Measurements from ENCODE around the gene LUC7L.
A peak's percentile ranks its signal among the peaks of the same experiment; 100 is the strongest.
"Not testable (repeated sequence)": the region's sequence is repeated elsewhere in the genome, so short reads cannot be mapped to it uniquely, and the experiment has no call there.

LUC7L gene

DNA sequence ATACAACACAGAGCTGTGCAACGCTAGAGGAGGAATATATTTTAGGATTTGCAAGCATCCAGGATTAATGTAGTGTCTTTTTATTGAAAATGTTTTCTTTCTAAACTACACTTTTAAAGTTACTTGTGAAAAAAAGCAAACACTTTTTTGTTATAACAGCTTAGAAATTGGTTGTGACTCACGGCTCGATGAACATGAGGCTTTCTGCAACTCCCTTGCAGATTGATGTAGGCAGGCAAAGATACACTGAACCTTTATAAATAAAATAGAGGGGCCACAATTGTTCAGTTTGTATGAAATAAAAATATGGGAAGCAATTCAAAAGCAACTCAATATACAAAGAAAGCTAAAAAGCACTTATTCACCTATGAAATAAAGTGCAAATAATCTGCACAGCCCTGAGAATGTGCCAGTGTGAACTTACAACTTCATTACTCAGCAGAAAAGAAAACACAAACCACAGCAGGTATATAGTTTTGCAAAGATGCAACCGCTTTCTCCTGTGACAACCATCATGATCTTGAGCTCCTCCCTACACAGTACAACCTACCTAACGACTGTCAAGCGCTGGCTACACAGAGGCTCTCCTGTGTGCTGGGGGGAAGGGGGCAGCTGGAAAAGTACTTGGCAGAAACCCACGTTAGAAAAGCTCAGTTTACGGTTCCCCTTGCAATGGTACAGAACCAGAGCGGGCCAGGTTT, 948 bp downstream of the LUC7L start:
- peak; percentile 18 for DNase-seq

DNA sequence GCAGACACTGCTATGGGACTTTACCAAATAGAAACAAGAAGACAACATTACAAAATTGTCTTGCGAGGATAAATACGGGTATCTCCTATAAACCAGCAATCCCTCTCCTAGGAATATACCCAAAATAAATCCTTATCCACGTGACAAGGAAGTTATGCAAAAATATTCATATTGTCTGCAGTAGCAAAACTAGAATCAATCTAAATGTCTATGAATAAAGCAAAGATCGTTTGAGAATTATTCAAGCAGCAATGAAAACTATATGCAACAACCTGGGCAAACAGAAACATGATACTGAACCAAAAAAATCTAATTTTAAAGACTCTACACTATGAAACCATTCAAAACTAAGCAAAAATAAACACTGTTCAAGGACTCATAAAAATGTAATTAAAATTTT, 9.2 kb downstream of the LUC7L start:
- DNase-seq = no peak

DNA sequence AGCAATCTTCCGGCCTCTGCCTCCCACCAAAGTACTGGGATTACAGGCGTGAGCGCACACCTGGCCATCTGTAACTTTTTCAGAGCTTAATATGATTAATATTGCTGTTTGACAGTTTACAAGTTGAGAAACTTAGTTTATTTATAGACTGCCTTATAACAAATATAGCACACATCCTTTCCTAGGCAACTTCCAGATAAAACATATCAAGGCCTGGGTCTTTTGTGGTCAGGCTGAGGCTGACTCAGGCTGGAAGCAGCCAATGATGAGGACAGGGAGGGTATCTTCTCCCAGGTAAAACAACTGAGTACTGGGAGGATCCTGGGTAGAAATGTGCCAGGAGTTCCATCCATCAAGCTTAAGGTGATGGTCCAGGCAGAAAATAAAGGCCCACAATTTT, 16.2 kb downstream of the LUC7L start:
- DNase-seq = no peak

DNA sequence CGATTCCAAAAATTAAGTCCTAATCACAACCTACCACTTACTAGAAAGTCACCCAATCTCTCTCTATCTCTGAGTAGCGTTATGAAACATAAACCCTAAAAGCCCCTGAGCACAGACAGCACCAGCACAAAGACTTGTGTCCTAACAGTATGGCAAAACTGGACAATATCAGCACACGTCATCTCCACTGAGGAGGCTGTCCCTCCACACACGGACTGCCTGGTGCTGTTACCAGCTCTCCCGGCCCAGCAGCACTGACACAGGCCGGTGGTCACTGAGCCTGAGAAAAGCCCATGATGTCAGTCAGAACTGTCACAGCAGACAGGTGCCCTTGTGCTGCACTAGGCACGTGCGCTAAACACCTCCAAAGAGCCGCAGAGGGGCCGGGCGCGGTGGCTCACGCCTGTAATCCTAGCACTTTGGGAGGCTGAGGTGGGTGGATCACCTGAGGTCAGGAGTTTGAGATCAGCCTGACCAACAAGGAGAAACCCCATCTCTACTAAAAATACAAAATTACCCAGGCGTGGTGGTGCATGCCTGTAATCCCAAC, 17.5 kb downstream of the LUC7L start:
- DNase-seq = not testable (repeated sequence)

DNA sequence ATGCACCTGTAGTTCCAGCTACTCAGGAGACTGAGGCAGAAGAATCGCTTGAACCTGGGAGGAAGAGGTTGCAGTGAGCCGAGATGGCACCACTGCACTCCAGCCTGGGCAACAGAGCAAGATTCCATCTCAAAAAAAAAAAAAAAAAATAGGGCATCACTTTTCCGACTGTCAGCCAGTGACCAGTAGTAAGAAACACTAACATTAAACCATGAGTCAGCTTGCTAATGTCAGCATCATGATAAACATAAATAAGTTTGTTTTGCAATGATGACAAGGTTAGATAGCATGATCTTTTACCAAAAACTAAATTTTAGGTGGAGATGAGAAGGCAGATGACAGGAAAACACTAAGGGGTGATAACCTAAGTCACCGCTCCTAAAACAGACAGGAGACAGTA, 19.9 kb downstream of the LUC7L start:
- not testable (repeated sequence) for DNase-seq

DNA sequence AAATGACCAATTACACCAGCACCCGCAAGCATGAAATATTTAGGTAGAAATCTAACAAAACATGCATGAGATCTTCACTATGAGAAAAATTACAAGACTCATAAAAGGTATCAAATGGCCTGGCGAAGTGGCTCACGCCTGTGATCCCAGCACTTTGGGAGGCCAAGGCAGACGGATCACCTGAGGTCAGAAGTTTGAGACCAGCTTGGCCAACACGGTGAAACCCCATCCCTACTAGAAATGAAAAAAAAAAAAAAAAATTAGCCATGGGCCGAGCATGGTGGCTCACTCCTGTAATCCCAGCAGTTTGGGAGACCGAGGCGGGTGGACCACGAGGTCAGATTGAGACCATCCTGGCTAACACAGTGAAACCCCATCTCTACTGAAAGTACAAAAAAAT, 25.2 kb downstream of the LUC7L start:
- not testable (repeated sequence) for DNase-seq

DNA sequence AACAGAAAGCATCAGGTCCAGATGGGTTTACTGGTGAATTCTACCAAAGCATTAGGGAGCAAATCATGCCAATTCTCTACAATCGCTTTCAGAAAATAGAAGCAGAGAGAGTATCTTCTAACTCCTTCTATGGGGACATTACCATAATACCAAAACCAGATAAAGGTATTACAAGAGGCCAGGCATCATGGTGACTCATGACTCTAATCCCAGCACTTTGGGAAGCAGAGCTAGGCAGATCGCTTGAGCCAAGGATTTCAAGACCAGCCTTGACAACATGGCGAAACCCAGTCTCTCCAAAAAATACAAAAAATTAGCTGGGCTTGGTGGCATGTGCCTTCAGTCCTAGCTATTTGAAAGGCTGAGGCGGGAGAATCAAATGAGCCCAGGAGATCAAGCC, 26.0 kb downstream of the LUC7L start:
- no peak for DNase-seq

DNA sequence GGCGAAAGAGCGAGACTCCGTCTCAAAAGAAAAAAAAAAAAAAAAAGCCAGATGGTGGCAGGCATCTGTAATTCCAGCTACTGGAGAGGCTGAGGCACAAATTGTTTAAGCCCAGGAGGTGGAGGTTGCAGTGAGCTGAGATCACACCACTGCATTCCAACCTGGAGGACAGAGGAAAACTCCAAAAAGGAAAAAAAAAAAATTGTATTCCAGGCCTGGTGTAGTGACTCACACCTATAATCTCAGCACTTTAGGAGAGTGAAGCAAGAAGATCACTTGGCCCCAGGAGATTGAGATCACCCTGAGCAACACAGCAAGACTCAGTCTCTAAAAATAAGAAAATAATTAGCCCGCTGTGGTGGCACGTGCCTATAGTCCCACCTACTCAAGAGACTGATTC, 28.9 kb downstream of the LUC7L start:
- DNase-seq = no peak

DNA sequence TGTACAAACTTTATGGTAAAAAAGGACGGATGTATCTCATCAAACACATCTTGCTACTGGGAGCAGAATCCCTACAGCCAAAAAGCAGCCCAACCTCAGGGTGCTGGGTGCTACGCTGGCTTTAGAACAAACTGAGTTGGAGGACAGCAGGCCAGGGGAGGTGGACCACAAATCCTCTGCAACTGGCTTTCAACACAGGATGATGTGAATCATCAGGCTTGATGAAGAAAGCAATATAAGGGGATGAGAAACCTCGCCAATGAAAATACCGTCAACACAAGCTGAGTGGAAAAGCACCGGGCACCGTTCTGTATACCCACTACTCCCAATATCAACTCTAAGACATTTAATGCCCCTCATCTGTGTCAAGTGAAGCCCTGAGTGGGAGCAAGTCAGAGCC, 34.7 kb downstream of the LUC7L start:
- no peak for DNase-seq

DNA sequence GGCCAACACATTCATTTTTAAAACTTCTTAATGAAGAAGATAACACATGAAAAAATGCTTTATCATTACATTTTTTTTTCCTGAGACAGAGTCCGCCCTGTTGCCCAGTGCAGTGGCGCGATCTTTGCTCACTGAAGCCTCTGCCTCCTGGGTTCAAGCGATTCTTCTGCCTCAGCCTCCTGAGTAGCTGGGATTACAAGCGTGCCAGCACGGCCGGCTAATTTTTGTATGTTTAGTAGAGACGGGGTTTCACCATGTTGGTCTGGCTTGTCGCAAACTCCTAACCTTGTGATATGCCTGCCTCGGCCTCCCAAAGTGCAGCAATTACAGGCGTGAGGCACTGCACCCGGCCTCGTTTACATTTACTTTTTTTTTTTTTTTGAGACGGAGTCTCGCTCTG, 35.8 kb downstream of the LUC7L start:
- DNase-seq = no peak

DNA sequence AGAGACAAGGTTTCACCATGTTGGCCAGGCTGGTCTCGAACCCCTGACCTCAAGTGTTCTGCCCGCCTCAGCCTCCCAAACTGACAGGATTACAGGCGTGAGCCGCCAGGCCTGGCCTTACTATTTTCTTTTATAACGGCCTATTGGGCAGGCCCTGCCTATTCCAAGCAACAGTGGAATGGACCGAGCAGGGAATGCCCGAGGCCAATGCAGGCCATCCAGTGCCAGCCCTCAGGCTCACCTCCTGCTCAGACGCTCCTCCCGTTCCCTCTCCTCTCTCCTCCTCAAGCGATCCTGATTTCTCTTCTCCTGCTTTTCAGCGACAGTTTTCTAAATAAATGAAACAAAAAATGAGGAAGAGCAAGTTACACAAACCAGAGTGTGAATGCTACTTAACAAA, 36.6 kb downstream of the LUC7L start:
- no peak for DNase-seq

DNA sequence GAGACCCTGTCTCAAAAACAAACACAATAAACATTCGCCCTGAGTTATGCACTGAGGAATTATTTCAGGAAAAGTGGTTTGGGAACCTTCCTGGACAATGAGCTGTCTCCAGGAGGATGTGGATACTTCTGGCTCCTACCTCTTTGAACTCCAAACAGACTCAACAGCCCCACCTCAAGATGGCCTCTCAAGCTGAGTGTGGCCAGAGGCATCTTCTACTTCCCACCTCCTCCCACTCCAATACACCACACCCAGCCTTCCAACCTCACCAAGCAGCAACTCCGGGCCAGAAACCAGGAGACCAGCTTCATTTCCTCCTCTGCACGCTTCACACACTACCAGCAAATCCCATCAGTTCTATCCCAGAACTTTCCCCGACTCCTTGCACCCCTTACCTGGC, 37.4 kb downstream of the LUC7L start:
- DNase-seq = no peak

DNA sequence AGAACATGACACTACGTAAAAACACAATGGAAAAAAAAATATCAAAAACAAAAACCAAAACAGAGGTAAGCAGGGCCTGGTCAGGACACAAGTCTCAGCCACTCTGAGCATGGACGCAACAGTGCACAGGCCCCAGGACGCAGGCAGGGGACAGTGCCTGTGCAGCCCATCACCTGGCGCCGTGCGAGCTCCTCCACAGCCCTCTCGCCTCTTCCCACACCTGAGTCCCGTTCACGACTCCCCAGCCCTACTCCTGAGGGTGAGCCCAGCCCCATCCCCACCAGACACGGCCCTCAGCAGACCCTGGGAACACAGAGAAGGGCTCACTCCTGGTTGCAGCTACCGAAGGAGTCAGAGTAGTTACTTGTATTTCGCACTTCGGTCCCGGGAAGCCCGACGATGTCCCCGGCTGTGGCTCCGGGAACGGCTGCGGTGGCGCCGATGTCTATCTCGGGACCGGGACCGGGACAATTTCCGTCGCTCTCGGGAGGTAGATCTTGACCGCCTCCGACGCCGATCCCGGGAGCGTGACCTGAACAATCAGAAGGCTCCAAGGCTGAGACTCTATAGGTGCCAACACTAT, 39.6 kb downstream of the LUC7L start:
- no peak for DNase-seq

DNA sequence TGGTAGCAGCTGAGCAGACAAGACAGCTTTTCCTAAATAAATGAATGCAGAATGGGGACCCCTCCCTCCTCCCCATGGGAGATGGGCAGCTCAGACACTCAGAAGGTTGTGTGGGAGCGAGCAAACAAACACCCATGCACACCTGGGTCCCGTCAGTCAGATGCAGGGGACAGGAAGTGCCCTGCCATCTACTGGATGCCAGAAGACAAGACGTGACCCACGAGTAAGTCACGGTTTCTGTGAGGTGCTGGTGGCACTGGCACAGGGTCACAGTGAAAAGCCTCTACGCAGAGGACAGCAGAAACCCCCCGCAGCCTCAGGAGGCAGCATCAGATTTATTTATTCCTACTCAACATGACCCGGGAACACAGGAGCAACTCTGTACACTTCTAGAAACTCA, 40.6 kb downstream of the LUC7L start:
- no peak for DNase-seq

DNA sequence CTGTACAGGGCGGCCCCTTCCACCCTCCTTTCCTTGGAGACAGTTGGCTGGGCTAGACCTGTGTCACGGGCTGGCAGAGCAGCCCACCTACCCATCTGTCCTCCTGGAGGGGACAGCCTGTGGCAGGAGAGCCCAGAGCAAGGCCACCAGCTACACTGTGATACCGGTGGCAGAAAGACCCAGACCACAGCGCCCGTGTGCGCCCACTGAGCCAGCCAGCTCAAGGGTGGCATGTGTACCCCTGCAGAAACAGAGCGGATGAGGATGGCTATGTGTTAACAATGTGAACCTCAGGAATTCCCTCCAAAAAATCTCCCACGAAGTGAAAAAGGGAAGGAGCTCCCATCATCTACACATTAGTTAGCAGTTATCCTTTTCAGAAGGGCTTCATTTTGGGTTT, 41.9 kb downstream of the LUC7L start:
- DNase-seq = no peak

DNA sequence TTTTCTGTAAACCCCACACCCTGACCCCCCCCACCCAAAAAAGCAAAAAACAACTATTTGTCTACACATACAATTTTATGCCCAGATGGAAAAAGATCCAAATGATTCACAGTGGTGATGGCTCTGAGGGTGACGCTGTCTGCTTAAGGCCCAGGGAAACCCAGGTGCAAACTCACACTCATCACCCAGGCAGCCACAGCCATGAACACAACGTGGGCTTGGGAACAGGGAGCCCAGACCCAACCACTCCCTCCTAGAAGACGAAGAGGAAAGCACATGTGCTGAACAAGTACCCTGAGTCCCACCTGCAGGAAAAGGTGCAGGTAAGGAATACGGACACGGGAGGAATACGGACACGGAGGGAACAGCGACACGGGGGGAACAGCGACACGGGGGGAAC, 43.6 kb downstream of the LUC7L start:
- no peak for DNase-seq

DNA sequence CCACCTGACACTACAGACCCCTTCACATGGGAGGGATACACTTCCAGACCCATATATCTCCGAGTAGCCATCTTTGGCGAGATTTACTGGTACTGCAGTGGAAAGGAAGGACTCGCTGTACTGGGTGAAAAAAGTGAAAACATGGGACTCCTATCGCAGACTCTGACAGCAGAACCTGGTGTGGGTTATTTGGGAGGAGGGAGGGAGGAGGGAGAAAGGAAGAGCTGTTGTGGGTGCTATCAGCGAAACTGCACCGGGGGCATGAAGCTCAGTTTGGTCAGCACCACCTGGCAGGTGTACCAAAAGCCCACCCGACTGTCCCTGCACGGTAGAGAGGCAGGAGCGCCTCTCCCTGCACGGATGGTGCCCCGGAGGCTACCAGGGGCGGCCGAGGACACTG, 44.0 kb downstream of the LUC7L start:
- no peak for DNase-seq

DNA sequence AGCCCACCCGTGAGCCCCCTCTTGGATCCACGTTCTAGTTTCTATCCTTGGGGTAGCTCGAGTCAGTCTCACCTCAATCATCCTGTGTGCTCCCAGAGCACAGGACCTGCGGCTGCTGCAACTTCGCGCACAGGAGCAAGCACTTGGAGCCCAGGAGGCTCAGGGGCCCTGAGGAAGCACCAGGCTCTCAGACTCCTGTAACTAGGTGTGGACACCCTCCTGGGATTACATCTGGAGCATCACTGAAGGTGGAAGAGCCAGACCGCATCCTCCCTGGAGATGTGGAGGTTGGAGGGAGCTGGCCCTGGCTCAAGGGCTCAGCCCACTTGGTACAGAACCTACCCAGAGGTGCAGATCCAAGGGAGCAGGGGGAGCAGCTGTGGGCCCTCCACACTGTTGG, 46.2 kb downstream of the LUC7L start:
- no peak for DNase-seq

DNA sequence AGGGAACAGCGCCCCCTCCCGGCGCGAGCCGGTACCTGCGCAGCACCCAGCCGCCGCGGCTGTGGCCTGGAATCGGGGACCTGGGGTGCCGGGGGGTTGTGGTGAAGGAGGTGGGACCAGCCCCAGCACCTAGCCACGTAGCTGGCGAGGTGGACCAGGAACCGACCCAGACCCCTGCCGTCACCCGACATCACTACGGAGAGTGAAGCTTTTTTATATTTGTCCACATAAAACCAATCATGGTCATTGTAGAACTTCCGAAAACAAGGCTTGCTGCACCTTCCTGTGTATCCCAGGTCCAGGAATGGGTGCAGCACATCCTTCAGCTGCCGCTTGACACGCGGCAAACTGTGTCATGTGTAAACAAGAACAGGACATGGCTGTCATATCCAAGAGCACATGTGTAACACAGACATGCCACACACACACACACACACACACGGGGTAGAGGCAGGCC, 47.7 kb downstream of the LUC7L start:
- DNase-seq = no peak

DNA sequence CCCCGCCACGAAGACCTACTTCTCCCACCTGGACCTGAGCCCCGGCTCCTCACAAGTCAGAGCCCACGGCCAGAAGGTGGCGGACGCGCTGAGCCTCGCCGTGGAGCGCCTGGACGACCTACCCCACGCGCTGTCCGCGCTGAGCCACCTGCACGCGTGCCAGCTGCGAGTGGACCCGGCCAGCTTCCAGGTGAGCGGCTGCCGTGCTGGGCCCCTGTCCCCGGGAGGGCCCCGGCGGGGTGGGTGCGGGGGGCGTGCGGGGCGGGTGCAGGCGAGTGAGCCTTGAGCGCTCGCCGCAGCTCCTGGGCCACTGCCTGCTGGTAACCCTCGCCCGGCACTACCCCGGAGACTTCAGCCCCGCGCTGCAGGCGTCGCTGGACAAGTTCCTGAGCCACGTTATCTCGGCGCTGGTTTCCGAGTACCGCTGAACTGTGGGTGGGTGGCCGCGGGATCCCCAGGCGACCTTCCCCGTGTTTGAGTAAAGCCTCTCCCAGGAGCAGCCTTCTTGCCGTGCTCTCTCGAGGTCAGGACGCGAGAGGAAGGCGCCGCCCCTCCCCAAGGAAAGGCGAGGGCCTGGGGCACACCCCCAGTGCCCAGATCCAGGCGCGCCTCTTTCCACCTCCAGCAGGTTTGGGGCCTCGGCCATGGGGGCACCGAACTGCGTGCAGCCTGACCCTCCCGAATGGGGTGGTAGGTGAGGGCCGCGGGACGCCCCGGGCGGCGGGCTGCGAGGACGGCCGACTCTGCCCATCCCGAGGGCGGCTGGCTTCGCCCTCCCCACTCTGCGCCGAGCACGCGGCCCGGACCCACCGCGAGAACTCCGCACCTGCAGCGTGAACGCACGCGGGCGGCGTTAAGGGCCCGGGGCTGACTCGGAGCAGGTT, 48.3 kb downstream of the LUC7L start:
- peak; percentile 83 for DNase-seq

DNA sequence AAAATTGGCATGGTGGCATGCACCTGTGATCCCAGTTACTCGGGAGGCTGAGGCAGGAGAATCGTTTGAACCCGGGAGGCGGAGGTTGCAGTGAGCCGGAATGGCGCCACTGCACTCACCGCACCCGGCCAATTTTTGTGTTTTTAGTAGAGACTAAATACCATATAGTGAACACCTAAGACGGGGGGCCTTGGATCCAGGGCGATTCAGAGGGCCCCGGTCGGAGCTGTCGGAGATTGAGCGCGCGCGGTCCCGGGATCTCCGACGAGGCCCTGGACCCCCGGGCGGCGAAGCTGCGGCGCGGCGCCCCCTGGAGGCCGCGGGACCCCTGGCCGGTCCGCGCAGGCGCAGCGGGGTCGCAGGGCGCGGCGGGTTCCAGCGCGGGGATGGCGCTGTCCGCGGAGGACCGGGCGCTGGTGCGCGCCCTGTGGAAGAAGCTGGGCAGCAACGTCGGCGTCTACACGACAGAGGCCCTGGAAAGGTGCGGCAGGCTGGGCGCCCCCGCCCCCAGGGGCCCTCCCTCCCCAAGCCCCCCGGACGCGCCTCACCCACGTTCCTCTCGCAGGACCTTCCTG, 49.1 kb downstream of the LUC7L start, which contains the start of gene HBQ1:
HBQ1 (plus strand) TSS at position 359 of the 575 bp plus-strand sequence; CDS start at position 387, 28 bp downstream.
- DNase-seq = peak; percentile 28

DNA sequence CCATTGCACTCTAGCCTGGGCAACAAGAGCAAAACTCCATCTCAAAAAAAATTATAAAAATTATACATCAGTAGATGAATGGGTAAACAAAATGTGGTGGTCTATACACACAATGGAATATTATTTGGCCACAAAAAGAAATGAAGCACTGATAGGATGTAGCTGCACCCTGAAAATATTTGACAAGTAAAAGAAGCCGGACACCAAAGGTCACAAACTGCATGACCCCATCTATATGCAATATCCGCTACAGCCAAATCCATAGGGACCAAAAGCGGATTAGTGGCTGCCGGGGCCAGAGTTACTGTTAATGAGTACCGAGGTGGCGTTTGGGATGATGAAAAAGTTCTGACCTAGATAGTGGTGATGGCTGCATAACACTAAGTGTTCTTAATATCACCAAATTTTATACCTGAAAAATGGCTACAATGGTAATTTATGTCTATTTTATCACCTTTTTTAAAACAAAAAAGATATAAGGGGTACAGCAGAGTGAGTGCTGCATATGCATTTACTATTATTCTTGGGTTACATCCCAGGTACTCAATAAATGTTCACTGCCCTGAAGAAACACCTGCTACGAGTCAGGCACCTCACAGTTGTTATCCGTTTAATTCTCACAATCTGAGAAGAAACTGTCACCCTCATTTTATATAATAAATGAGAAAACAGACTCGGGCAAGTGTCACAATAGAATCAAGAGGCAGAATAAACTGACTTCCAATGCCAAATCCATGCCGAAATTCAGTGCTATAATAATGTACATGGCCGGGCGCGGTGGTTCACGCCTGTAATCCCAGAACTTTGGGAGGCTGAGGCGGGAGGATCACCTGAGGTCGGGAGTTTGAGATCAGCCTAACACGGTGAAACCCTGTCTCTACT, 49.8 kb downstream of the LUC7L start:
- DNase-seq = no peak
